HEK293 (cell line): ENCODE data around the gene RHOG.

ENCODE experiments used
- CTCF ChIA-PET: fragments of 350-600 bp; formaldehyde crosslinking; extraction: SDS; loops from one replicate; lab custom pipeline; 2021; ENCODE audit warnings: antibody characterized with exemption; lab: Yijun Ruan, JAX
- POLR2A ChIA-PET: fragments of 300-600 bp; formaldehyde crosslinking; extraction: SDS; loops from one replicate; lab custom pipeline; 2020; ENCODE audit warnings: antibody characterized with exemption, inconsistent platforms; lab: Yijun Ruan, JAX
- H3K27ac ChIP-seq: fragments of 200-500 bp; sonication (Bioruptor generic); 2 replicates; pipeline ENCODE4 v1.5.1; 2014; ENCODE audit warnings: low read depth, low read length, control low read depth, inconsistent platforms; ENCODE audit errors: extremely low read depth
- H3K36me3 ChIP-seq, 2 experiments: fragments of 200-500 bp in 1 of 2; sonication (Bioruptor generic) in 1 of 2; 1 replicate in 1 of 2; 2 replicates in 1 of 2; pipeline ENCODE4 v1.5.1; 2014 to 2017; ENCODE audit warnings: inconsistent platforms in 2 of 2, low read length in 2 of 2; ENCODE audit not compliant: control insufficient read depth in 2 of 2, insufficient read depth in 1 of 2
- H3K4me1 ChIP-seq: fragments of 200-500 bp; sonication (Bioruptor generic); 2 replicates; pipeline ENCODE4 v1.5.1; 2014; ENCODE audit warnings: mild to moderate bottlenecking, low read length, inconsistent platforms; ENCODE audit not compliant: control insufficient read depth, insufficient read depth
- H3K4me3 ChIP-seq: 2 replicates; pipeline ENCODE4 v1.5.1; 2011; ENCODE audit warnings: low read depth, mild to moderate bottlenecking, control low read depth, low read length, moderate library complexity
- H3K9me3 ChIP-seq: fragments of 200-500 bp; sonication (Bioruptor generic); 2 replicates; pipeline ENCODE4 v1.5.1; 2014; ENCODE audit warnings: low read depth, low read length, inconsistent platforms; ENCODE audit not compliant: control insufficient read depth, insufficient read depth
- GLIS1 ChIP-seq: fragments of 450-650 bp; formaldehyde crosslinking; IDR thresholded peaks from 2 replicates; pipeline ENCODE4 v1.5.1; 2016; ENCODE audit warnings: missing biosample characterization, missing genetic modification characterization
- PRDM6 ChIP-seq: fragments of 450-650 bp; formaldehyde crosslinking; IDR thresholded peaks from 2 replicates; pipeline ENCODE4 v1.5.1; 2017; ENCODE audit warnings: missing biosample characterization, missing genetic modification characterization
- SP7 ChIP-seq: fragments of 450-650 bp; formaldehyde crosslinking; IDR thresholded peaks from 2 replicates; pipeline ENCODE4 v1.5.1; 2016; ENCODE audit warnings: missing biosample characterization, missing genetic modification characterization
- ZBTB6 ChIP-seq: fragments of 450-650 bp; formaldehyde crosslinking; IDR thresholded peaks from 2 replicates; pipeline ENCODE4 v1.5.1; 2017; ENCODE audit warnings: missing biosample characterization, missing genetic modification characterization
- ZNF140 ChIP-seq: fragments of 450-650 bp; formaldehyde crosslinking; IDR thresholded peaks from 2 replicates; pipeline ENCODE4 v1.5.1; 2016; ENCODE audit warnings: missing biosample characterization, missing genetic modification characterization
- ZNF645 ChIP-seq: fragments of 450-650 bp; formaldehyde crosslinking; IDR thresholded peaks from 2 replicates; pipeline ENCODE4; 2016; ENCODE audit warnings: missing biosample characterization, missing genetic modification characterization
- ZNF791 ChIP-seq: fragments of 450-650 bp; formaldehyde crosslinking; IDR thresholded peaks from 2 replicates; pipeline ENCODE4 v1.5.1; 2016; ENCODE audit warnings: missing biosample characterization, missing genetic modification characterization

The RHOG gene

GRCh38 chr11:3882655-3883054, 41.9 kb upstream of the RHOG start (continued):
- TF ChIP-seq ZBTB6 (tag by site-specific recombination) = no peak
- TF ChIP-seq, all 188 proteins: peak for 0

- no peaks in the 10 kb centered on the region for H3K36me3 ChIP-seq
- H3K9me3 ChIP-seq = no peaks in the 10 kb centered on the region
- no peak overlapping the region for H3K4me3 ChIP-seq
- POLR2A ChIA-PET = interaction anchor here (0.5 to 1.1 kb wide), 2 partner anchors 25 to 165 kb away, joined by 3 to 4 read pairs; partner anchors contain the start of gene STIM1
- H3K4me1 ChIP-seq = no peaks in the 10 kb centered on the region; the same call in 1 of the 2 replicates
- no peak overlapping the region for H3K27ac ChIP-seq
- TF ChIP-seq ZNF645 (tag by site-specific recombination) = no peak
- CTCF ChIA-PET = interaction anchor here (0.9 to 1.5 kb wide), 2 partner anchors 39 to 193 kb away, joined by 5 to 6 read pairs; no protein-coding TSS in a partner anchor
Observed at GRCh38 chr11:3880724-3881123, 40.0 kb upstream of the RHOG start.

- POLR2A ChIA-PET = interaction anchor here (0.5 to 1.1 kb wide), 2 partner anchors 25 to 166 kb away, joined by 3 to 4 read pairs; partner anchors contain the start of gene STIM1
Observed at GRCh38 chr11:3879967-3880542, 39.3 kb upstream of the RHOG start.

GRCh38 chr11:3879216-3879966, 38.6 kb upstream of the RHOG start:
- no peaks in the 10 kb centered on the region for H3K36me3 ChIP-seq
- H3K9me3 ChIP-seq = no peaks in the 10 kb centered on the region
- H3K4me3 ChIP-seq = no peak overlapping the region
- no peak overlapping the region for H3K27ac ChIP-seq
- POLR2A ChIA-PET = interaction anchor here (1.3 kb wide), 1 partner anchor 24 kb away, joined by 4 read pairs; the partner anchor contains the start of gene STIM1
- CTCF ChIA-PET = interaction anchor here (0.7 to 13.3 kb wide), 4 partner anchors 20 to 194 kb away, joined by 3 to 95 read pairs (median 6); partner anchors contain the start of gene STIM1
- TF ChIP-seq GLIS1 (tag by site-specific recombination) (no peak), SP7 (tag by site-specific recombination) (peak; percentile 90)
- no peaks in the 10 kb centered on the region; the same call in 1 of the 2 replicates for H3K4me1 ChIP-seq

More at GRCh38 chr11:3879967-3880542, 39.3 kb upstream of the RHOG start:
- H3K4me1 ChIP-seq = no peaks in the 10 kb centered on the region; the same call in 1 of the 2 replicates
- no peaks in the 10 kb centered on the region for H3K9me3 ChIP-seq
- H3K4me3 ChIP-seq = no peak overlapping the region
- TF ChIP-seq ZNF791 (tag by site-specific recombination) (no peak), PRDM6 (tag by site-specific recombination) (peak; percentile 32)
- H3K27ac ChIP-seq = no peak overlapping the region
- no peaks in the 10 kb centered on the region for H3K36me3 ChIP-seq
- CTCF ChIA-PET = interaction anchor here (0.9 to 1.5 kb wide), 2 partner anchors 39 to 193 kb away, joined by 5 to 6 read pairs; no protein-coding TSS in a partner anchor

- H3K4me3 ChIP-seq = no peak overlapping the region
- no peaks in the 10 kb centered on the region for H3K9me3 ChIP-seq
- H3K36me3 ChIP-seq = no peaks in the 10 kb centered on the region
- ChIA-PET CTCF (interaction anchor here (0.6 to 13.3 kb wide), 6 partner anchors 10 to 165 kb away, joined by 3 to 95 read pairs (median 4); partner anchors contain the start of gene STIM1), POLR2A (interaction anchor here (1.3 to 2.0 kb wide), 2 partner anchors 10 to 23 kb away, joined by 4 read pairs; partner anchors contain the start of gene STIM1)
- H3K27ac ChIP-seq = no peak overlapping the region
- no peak for TF ChIP-seq ZNF140 (tag by site-specific recombination)
- no peaks in the 10 kb centered on the region; the same call in 1 of the 2 replicates for H3K4me1 ChIP-seq
Observed at GRCh38 chr11:3878258-3878584, 37.5 kb upstream of the RHOG start.
